HEK293 (cell line): ENCODE measurements around the gene SLC39A11.

Source experiments
- CTCF ChIA-PET: fragments of 350-600 bp; formaldehyde crosslinking; extraction: SDS; loops from one replicate; lab custom pipeline; 2021; ENCODE audit warnings: antibody characterized with exemption; lab: Yijun Ruan, JAX
- POLR2A ChIA-PET: fragments of 300-600 bp; formaldehyde crosslinking; extraction: SDS; loops from one replicate; lab custom pipeline; 2020; ENCODE audit warnings: antibody characterized with exemption, inconsistent platforms; lab: Yijun Ruan, JAX
- H3K27ac ChIP-seq: fragments of 200-500 bp; sonication (Bioruptor generic); 2 replicates; pipeline ENCODE4 v1.5.1; 2014; ENCODE audit warnings: low read depth, low read length, control low read depth, inconsistent platforms; ENCODE audit errors: extremely low read depth
- H3K36me3 ChIP-seq, 2 experiments: fragments of 200-500 bp in 1 of 2; sonication (Bioruptor generic) in 1 of 2; 1 replicate in 1 of 2; 2 replicates in 1 of 2; pipeline ENCODE4 v1.5.1; 2014 to 2017; ENCODE audit warnings: inconsistent platforms in 2 of 2, low read length in 2 of 2; ENCODE audit not compliant: control insufficient read depth in 2 of 2, insufficient read depth in 1 of 2
- H3K4me1 ChIP-seq: fragments of 200-500 bp; sonication (Bioruptor generic); 2 replicates; pipeline ENCODE4 v1.5.1; 2014; ENCODE audit warnings: mild to moderate bottlenecking, low read length, inconsistent platforms; ENCODE audit not compliant: control insufficient read depth, insufficient read depth
- H3K4me3 ChIP-seq: 2 replicates; pipeline ENCODE4 v1.5.1; 2011; ENCODE audit warnings: low read depth, mild to moderate bottlenecking, control low read depth, low read length, moderate library complexity
- H3K9me3 ChIP-seq: fragments of 200-500 bp; sonication (Bioruptor generic); 2 replicates; pipeline ENCODE4 v1.5.1; 2014; ENCODE audit warnings: low read depth, low read length, inconsistent platforms; ENCODE audit not compliant: control insufficient read depth, insufficient read depth
- FEZF1 ChIP-seq: fragments of 450-650 bp; formaldehyde crosslinking; IDR thresholded peaks from 2 replicates; pipeline ENCODE4 v1.5.1; 2016; ENCODE audit warnings: missing biosample characterization, missing genetic modification characterization
- MEIS1 ChIP-seq: sonication (generic); formaldehyde crosslinking; IDR thresholded peaks from 2 replicates; pipeline ENCODE4 v1.8.1; 2022; ENCODE audit warnings: missing genetic modification reagents, mild to moderate bottlenecking, borderline replicate concordance
- SCRT2 ChIP-seq: fragments of 450-650 bp; formaldehyde crosslinking; IDR thresholded peaks from 2 replicates; pipeline ENCODE4 v1.5.1; 2016; ENCODE audit warnings: missing biosample characterization, missing genetic modification characterization
- ZFP37 ChIP-seq: fragments of 450-650 bp; formaldehyde crosslinking; IDR thresholded peaks from 2 replicates; pipeline ENCODE4 v1.5.1; 2016; ENCODE audit warnings: missing biosample characterization, missing genetic modification characterization
- ZNF169 ChIP-seq: fragments of 450-650 bp; formaldehyde crosslinking; IDR thresholded peaks from 2 replicates; pipeline ENCODE4 v1.5.1; 2016; ENCODE audit warnings: missing biosample characterization, missing genetic modification characterization
- ZNF184 ChIP-seq: fragments of 450-650 bp; IDR thresholded peaks from 2 replicates; pipeline ENCODE4 v1.5.1; 2018; ENCODE audit warnings: missing biosample characterization, mild to moderate bottlenecking, missing genetic modification characterization
- ZNF335 ChIP-seq: fragments of 450-650 bp; formaldehyde crosslinking; conservative IDR thresholded peaks from 2 replicates; pipeline ENCODE4 v1.5.1; 2016; ENCODE audit warnings: missing biosample characterization, missing genetic modification characterization
- ZNF423 ChIP-seq: fragments of 450-650 bp; formaldehyde crosslinking; IDR thresholded peaks from 2 replicates; pipeline ENCODE4 v1.5.1; 2016; ENCODE audit warnings: missing biosample characterization, missing genetic modification characterization
- ZNF510 ChIP-seq: fragments of 450-650 bp; formaldehyde crosslinking; IDR thresholded peaks from 2 replicates; pipeline ENCODE4 v1.5.1; 2018; ENCODE audit warnings: mild to moderate bottlenecking, missing genetic modification characterization, missing biosample characterization; ENCODE audit not compliant: insufficient replicate concordance
- ZNF521 ChIP-seq: fragments of 450-650 bp; formaldehyde crosslinking; IDR thresholded peaks from 2 replicates; pipeline ENCODE4 v1.5.1; 2017; ENCODE audit warnings: missing biosample characterization, mild to moderate bottlenecking, missing genetic modification characterization
- ZNF596 ChIP-seq: fragments of 450-650 bp; IDR thresholded peaks from 2 replicates; pipeline ENCODE4 v1.5.0; 2018; ENCODE audit warnings: missing biosample characterization, mild to moderate bottlenecking, missing genetic modification characterization, moderate library complexity
- ZNF610 ChIP-seq: fragments of 450-650 bp; formaldehyde crosslinking; IDR thresholded peaks from 2 replicates; pipeline ENCODE4 v1.5.1; 2016; ENCODE audit warnings: missing biosample characterization, missing genetic modification characterization, borderline replicate concordance
- ZNF621 ChIP-seq: fragments of 450-650 bp; formaldehyde crosslinking; IDR thresholded peaks from 2 replicates; pipeline ENCODE4 v1.5.1; 2017; ENCODE audit warnings: missing biosample characterization, missing genetic modification characterization
- ZNF623 ChIP-seq: fragments of 450-650 bp; formaldehyde crosslinking; IDR thresholded peaks from 2 replicates; pipeline ENCODE4 v1.5.1; 2016; ENCODE audit warnings: missing biosample characterization, missing genetic modification characterization
- ZNF626 ChIP-seq: fragments of 450-650 bp; sonication (Bioruptor Pico); formaldehyde crosslinking; IDR thresholded peaks from 2 replicates; pipeline ENCODE4 v1.5.1; 2018; ENCODE audit warnings: missing biosample characterization, missing genetic modification characterization, inconsistent platforms
- ZNF658 ChIP-seq: fragments of 450-650 bp; formaldehyde crosslinking; IDR thresholded peaks from 2 replicates; pipeline ENCODE4; 2016; ENCODE audit warnings: missing biosample characterization, missing genetic modification characterization
- ZNF837 ChIP-seq: fragments of 450-650 bp; formaldehyde crosslinking; IDR thresholded peaks from 2 replicates; pipeline ENCODE4 v1.5.1; 2016; ENCODE audit warnings: missing biosample characterization, missing genetic modification characterization
- TF ChIP-seq, protein P1 (sequence below): fragments of 450-650 bp; formaldehyde crosslinking; IDR thresholded peaks from 2 replicates; pipeline ENCODE4 v1.5.1; 2016; ENCODE audit warnings: missing biosample characterization, missing genetic modification characterization
- TF ChIP-seq, protein P2 (sequence below): fragments of 450-650 bp; formaldehyde crosslinking; IDR thresholded peaks from 2 replicates; pipeline ENCODE4 v1.5.1; 2016; ENCODE audit warnings: missing biosample characterization, missing genetic modification characterization
- TF ChIP-seq, protein P3 (sequence below): fragments of 450-650 bp; formaldehyde crosslinking; IDR thresholded peaks from 2 replicates; pipeline ENCODE4 v1.5.1; 2016; ENCODE audit warnings: missing biosample characterization, missing genetic modification characterization
- TF ChIP-seq, protein P4 (sequence below): fragments of 450-650 bp; formaldehyde crosslinking; IDR thresholded peaks from 2 replicates; pipeline ENCODE4 v1.5.1; 2016; ENCODE audit warnings: missing biosample characterization, missing genetic modification characterization, borderline replicate concordance
- TF ChIP-seq, protein P5 (sequence below): fragments of 450-650 bp; formaldehyde crosslinking; IDR thresholded peaks from 2 replicates; pipeline ENCODE4 v1.5.1; 2016; ENCODE audit warnings: missing biosample characterization, missing genetic modification characterization
- TF ChIP-seq, protein P6 (sequence below): fragments of 450-650 bp; formaldehyde crosslinking; conservative IDR thresholded peaks from 2 replicates; pipeline ENCODE4 v1.5.1; 2016; ENCODE audit warnings: low read depth, missing biosample characterization, missing genetic modification characterization

SLC39A11 gene

DNA sequence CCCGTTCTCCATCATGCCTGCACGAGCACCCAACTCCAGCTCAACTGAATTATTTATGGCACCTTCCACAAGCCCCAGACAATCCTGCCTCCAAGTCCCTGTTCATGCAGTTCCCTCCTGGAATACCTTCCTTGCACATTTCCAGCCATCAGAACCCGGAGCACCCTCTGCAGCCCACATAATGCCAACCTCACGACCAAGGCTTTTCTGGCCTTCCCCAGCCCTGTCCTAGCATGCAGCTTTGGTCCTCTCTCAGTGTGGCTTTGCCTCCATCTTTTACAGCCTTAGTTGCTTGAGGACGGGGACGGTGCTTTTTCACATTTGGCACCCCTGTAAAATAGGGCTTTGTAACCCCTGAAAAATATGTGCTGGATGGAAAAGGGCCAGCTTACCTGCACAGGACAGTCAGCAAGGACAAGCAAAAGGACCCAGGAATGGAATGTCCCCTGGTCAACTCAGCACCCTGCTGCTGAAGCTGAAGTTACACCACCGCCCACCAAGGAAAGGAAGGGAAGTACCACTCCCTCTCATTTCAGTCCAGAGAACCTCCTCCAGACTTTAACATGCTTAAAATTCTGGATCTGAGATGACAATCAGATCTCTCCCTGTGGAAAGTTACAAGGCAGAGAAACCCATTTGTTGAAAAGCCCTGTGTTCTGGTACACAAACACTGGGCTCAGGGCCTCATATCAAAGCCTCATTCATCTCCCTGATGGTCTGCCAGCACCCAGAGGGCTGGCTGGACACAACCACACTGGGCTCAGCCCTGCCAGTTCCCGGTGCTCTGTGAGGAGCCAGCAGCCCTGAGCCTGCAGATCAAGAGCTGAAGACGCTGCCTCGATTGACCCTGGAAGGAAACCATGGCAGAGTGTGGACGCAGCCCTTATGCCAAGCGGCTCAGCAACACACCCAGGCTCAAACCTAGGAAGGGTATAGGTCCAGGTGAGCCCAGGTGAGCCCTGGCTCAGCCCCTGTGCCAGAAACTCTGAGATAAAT, 2.9 kb downstream of the SLC39A11 start (continued):
- TF ChIP-seq ZNF623, result no peak
- no peak for TF ChIP-seq ZNF169 (tag by site-specific recombination)
- TF ChIP-seq, protein P1, sequence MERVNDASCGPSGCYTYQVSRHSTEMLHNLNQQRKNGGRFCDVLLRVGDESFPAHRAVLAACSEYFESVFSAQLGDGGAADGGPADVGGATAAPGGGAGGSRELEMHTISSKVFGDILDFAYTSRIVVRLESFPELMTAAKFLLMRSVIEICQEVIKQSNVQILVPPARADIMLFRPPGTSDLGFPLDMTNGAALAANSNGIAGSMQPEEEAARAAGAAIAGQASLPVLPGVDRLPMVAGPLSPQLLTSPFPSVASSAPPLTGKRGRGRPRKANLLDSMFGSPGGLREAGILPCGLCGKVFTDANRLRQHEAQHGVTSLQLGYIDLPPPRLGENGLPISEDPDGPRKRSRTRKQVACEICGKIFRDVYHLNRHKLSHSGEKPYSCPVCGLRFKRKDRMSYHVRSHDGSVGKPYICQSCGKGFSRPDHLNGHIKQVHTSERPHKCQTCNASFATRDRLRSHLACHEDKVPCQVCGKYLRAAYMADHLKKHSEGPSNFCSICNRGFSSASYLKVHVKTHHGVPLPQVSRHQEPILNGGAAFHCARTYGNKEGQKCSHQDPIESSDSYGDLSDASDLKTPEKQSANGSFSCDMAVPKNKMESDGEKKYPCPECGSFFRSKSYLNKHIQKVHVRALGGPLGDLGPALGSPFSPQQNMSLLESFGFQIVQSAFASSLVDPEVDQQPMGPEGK (tag by site-specific recombination), result no peak
- no peak for TF ChIP-seq ZNF610 (tag by site-specific recombination)
- TF ChIP-seq, protein P2, sequence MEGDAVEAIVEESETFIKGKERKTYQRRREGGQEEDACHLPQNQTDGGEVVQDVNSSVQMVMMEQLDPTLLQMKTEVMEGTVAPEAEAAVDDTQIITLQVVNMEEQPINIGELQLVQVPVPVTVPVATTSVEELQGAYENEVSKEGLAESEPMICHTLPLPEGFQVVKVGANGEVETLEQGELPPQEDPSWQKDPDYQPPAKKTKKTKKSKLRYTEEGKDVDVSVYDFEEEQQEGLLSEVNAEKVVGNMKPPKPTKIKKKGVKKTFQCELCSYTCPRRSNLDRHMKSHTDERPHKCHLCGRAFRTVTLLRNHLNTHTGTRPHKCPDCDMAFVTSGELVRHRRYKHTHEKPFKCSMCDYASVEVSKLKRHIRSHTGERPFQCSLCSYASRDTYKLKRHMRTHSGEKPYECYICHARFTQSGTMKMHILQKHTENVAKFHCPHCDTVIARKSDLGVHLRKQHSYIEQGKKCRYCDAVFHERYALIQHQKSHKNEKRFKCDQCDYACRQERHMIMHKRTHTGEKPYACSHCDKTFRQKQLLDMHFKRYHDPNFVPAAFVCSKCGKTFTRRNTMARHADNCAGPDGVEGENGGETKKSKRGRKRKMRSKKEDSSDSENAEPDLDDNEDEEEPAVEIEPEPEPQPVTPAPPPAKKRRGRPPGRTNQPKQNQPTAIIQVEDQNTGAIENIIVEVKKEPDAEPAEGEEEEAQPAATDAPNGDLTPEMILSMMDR, result no peak
- no peak for TF ChIP-seq MEIS1
- no peak for TF ChIP-seq ZNF521 (tag by site-specific recombination)

DNA sequence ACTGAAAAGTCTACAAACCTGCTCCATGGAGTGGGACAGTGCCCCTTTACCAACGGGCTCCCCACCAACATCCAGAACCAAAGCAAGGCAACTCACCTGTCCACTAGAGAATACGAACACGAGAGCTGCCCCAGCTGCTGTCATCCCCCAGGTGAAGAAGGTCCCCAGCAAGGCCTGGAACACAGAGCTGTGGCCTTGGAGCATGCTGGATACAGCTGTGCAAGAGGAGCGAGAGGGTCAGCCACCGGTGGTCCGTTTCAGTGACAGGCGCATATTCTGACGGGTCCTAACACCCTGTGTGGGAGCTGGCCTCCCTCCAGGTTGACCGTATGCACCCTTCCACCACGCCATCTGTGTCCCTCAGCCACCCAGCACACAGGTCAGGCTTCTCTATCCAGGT, 3.9 kb downstream of the SLC39A11 start:
- Histone ChIP-seq H3K9me3 (no peaks in the 10 kb centered on the region), H3K27ac (no peak overlapping the region), H3K4me1 (peaks cover 6% of the 10 kb centered on the region), H3K36me3 (peaks cover 16 to 28% of the 10 kb centered on the region in 2 experiments), H3K4me3 (no peak overlapping the region)
- ChIA-PET CTCF (no interaction called here), POLR2A (no interaction called here)
- TF ChIP-seq ZFP37 (tag by site-specific recombination), result no peak
- TF ChIP-seq SCRT2 (tag by site-specific recombination), result no peak
- TF ChIP-seq ZNF621 (tag by site-specific recombination), result no peak
- no peak for TF ChIP-seq FEZF1 (tag by site-specific recombination)
- TF ChIP-seq, protein P3, sequence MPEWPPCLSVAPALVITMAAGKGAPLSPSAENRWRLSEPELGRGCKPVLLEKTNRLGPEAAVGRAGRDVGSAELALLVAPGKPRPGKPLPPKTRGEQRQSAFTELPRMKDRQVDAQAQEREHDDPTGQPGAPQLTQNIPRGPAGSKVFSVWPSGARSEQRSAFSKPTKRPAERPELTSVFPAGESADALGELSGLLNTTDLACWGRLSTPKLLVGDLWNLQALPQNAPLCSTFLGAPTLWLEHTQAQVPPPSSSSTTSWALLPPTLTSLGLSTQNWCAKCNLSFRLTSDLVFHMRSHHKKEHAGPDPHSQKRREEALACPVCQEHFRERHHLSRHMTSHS (tag by site-specific recombination), result no peak
- TF ChIP-seq ZNF837 (tag by site-specific recombination), result no peak
- TF ChIP-seq ZNF658 (tag by site-specific recombination), result no peak
- TF ChIP-seq, protein P4, sequence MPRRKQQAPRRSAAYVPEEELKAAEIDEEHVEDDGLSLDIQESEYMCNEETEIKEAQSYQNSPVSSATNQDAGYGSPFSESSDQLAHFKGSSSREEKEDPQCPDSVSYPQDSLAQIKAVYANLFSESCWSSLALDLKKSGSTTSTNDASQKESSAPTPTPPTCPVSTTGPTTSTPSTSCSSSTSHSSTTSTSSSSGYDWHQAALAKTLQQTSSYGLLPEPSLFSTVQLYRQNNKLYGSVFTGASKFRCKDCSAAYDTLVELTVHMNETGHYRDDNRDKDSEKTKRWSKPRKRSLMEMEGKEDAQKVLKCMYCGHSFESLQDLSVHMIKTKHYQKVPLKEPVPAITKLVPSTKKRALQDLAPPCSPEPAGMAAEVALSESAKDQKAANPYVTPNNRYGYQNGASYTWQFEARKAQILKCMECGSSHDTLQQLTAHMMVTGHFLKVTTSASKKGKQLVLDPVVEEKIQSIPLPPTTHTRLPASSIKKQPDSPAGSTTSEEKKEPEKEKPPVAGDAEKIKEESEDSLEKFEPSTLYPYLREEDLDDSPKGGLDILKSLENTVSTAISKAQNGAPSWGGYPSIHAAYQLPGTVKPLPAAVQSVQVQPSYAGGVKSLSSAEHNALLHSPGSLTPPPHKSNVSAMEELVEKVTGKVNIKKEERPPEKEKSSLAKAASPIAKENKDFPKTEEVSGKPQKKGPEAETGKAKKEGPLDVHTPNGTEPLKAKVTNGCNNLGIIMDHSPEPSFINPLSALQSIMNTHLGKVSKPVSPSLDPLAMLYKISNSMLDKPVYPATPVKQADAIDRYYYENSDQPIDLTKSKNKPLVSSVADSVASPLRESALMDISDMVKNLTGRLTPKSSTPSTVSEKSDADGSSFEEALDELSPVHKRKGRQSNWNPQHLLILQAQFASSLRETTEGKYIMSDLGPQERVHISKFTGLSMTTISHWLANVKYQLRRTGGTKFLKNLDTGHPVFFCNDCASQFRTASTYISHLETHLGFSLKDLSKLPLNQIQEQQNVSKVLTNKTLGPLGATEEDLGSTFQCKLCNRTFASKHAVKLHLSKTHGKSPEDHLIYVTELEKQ, result no peak
- TF ChIP-seq ZNF596, result no peak
- TF ChIP-seq, protein P5, sequence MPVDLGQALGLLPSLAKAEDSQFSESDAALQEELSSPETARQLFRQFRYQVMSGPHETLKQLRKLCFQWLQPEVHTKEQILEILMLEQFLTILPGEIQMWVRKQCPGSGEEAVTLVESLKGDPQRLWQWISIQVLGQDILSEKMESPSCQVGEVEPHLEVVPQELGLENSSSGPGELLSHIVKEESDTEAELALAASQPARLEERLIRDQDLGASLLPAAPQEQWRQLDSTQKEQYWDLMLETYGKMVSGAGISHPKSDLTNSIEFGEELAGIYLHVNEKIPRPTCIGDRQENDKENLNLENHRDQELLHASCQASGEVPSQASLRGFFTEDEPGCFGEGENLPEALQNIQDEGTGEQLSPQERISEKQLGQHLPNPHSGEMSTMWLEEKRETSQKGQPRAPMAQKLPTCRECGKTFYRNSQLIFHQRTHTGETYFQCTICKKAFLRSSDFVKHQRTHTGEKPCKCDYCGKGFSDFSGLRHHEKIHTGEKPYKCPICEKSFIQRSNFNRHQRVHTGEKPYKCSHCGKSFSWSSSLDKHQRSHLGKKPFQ, result no peak
- TF ChIP-seq, protein P6, sequence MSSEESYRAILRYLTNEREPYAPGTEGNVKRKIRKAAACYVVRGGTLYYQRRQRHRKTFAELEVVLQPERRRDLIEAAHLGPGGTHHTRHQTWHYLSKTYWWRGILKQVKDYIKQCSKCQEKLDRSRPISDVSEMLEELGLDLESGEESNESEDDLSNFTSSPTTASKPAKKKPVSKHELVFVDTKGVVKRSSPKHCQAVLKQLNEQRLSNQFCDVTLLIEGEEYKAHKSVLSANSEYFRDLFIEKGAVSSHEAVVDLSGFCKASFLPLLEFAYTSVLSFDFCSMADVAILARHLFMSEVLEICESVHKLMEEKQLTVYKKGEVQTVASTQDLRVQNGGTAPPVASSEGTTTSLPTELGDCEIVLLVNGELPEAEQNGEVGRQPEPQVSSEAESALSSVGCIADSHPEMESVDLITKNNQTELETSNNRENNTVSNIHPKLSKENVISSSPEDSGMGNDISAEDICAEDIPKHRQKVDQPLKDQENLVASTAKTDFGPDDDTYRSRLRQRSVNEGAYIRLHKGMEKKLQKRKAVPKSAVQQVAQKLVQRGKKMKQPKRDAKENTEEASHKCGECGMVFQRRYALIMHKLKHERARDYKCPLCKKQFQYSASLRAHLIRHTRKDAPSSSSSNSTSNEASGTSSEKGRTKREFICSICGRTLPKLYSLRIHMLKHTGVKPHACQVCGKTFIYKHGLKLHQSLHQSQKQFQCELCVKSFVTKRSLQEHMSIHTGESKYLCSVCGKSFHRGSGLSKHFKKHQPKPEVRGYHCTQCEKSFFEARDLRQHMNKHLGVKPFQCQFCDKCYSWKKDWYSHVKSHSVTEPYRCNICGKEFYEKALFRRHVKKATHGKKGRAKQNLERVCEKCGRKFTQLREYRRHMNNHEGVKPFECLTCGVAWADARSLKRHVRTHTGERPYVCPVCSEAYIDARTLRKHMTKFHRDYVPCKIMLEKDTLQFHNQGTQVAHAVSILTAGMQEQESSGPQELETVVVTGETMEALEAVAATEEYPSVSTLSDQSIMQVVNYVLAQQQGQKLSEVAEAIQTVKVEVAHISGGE, result no peak
- TF ChIP-seq ZNF335, result no peak
- no peak for TF ChIP-seq ZNF626 (tag by site-specific recombination)
- TF ChIP-seq ZNF184, result no peak
- TF ChIP-seq ZNF510 (tag by site-specific recombination), result no peak
- no peak for TF ChIP-seq ZNF423 (tag by site-specific recombination)
